ENCODE data around the gene GCGR.

The GCGR gene

DNA sequence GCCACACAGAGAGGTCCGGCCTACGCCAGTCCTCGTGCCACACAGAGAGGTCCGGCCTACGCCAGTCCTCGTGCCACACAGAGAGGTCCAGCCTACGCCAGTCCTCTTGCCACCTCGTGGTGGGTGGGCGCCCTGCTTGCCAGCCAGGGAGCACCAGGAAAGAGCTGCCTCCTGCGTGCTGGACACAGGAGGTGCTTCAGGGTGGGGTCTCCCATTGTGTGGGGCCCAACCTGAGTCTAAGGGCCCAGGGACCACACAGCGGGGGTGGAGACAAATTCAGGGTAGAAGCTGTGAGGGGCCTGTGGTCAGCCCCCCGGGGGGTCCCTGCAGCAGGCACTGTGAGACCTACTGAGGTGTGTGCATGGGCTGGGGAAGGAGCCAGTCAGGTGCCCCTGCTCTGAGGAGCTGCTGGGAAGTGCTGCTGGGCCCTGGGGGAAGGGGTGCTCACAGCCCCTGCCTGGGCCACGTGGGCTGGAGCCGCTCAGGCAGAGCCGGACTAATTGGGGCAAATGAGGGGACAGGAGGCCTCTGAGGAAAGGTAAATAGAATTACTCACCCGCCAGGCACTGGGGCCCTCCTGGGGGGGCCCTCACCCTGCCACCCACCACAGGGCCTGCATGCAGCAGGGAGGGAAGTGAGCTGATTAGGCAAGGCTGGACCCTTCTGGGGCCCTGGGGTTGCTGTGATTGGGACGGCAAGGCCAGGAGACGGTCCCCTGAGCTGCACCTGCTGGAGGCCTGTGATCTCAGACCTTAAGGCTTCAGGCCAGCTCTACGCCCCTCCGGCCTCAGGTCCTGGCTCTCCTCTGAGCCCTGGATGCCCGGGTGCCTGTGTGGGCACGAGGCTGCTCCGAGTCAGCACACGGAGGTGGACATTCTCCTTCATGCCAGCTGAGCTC is 11.0 kb downstream of the GCGR start:
- H3K36me3 ChIP-seq (ENCODE audit: control insufficient read depth, insufficient read depth, low read length): no peaks in the 10 kb centered on the region
- peak overlapping the region; percentile 15 for H3K9ac ChIP-seq (ENCODE audit: low read length)
- H3K9me3 ChIP-seq (ENCODE audit: control insufficient read depth, low read length): no peaks in the 10 kb centered on the region
- H3K27me3 ChIP-seq (ENCODE audit: control insufficient read depth, insufficient read depth, low read length): peaks cover 7% of the 10 kb centered on the region
- no peak overlapping the region for H3K4me3 ChIP-seq (ENCODE audit: low read length)
- H3K4me1 ChIP-seq (ENCODE audit: control insufficient read depth, insufficient read depth, low read length): peaks cover 16% of the 10 kb centered on the region

DNA sequence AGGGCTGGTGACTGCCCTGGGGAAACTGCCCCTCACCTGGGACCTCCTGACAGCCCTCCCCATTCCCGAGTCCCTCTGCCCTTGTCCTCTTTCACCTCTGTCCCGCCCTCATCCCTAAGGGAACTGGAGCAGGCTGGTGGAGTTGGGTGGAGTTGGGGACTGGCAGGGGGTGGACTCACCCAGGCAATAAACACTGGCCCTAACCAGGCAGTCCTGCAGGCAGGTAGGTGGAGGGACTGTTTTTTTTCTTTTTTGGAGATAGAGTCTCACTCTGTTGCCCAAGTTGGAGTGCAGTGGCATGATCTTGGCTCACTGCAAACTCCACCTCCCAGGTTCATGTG is 11.7 kb downstream of the GCGR start:
- peaks cover under 1% of the 10 kb centered on the region for H3K27me3 ChIP-seq (ENCODE audit: control insufficient read depth, insufficient read depth, low read length)
- no peaks in the 10 kb centered on the region for H3K9me3 ChIP-seq (ENCODE audit: control insufficient read depth, low read length)
- no peak overlapping the region for H3K4me3 ChIP-seq (ENCODE audit: low read length)
- H3K9ac ChIP-seq (ENCODE audit: low read length): peak overlapping the region; percentile 15
- peaks cover 16% of the 10 kb centered on the region for H3K4me1 ChIP-seq (ENCODE audit: control insufficient read depth, insufficient read depth, low read length)
- H3K36me3 ChIP-seq (ENCODE audit: control insufficient read depth, insufficient read depth, low read length): no peaks in the 10 kb centered on the region

DNA sequence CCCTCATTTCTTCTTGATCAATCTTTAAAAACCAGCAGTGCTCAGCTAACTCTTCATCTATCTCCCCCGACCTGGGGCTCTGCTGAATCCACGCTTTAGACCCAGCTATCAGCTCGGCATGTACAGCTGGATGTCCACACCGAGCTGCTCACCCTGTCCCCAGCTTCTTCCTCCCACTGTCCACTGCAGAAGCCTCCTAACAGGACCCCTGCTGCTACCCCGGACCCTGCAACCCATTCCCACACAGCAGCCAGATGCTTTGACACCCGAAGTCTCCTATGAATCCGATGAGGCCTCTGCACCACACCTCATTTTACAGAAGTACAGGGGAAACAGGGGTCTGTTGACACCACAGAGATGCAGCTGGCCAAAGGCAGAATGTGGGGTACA is 13.8 kb downstream of the GCGR start:
- H3K9me3 ChIP-seq (ENCODE audit: control insufficient read depth, low read length): no peaks in the 10 kb centered on the region
- no peak overlapping the region for H3K9ac ChIP-seq (ENCODE audit: low read length)
- H3K36me3 ChIP-seq (ENCODE audit: control insufficient read depth, insufficient read depth, low read length): no peaks in the 10 kb centered on the region

DNA sequence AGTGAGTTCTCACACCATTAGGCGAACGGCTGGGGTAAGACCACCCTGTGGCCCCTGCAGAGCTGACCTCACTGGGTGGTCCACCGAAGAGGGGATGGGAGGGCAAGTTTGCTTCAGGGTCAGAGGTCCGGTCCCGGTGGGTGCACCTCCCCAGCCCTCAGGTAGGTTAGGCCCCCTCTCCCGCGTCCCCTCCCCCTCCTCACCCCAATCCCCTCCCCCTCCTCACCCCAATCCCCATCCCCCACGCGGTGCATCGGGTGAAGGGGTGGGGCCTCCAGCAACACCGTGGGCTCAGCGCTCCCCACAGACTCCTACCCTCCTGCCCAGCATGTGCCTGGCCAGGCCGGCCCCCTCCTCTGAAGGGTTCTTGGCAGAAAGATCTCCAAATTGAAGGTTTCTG is 15.8 kb downstream of the GCGR start:
- Histone ChIP-seq H3K9me3 (ENCODE audit: control insufficient read depth, low read length) (no peaks in the 10 kb centered on the region), H3K27me3 (ENCODE audit: control insufficient read depth, insufficient read depth, low read length) (no peaks in the 10 kb centered on the region), H3K4me1 (ENCODE audit: control insufficient read depth, insufficient read depth, low read length) (peaks cover 38% of the 10 kb centered on the region), H3K4me3 (ENCODE audit: low read length) (no peak overlapping the region), H3K36me3 (ENCODE audit: control insufficient read depth, insufficient read depth, low read length) (no peaks in the 10 kb centered on the region), H3K9ac (ENCODE audit: low read length) (no peak overlapping the region)

More for the DNA sequence above, 13.8 kb downstream of the GCGR start:
- Histone ChIP-seq H3K4me3 (ENCODE audit: low read length) (no peak overlapping the region), H3K27me3 (ENCODE audit: control insufficient read depth, insufficient read depth, low read length) (no peaks in the 10 kb centered on the region), H3K4me1 (ENCODE audit: control insufficient read depth, insufficient read depth, low read length) (peaks cover 34% of the 10 kb centered on the region)

DNA sequence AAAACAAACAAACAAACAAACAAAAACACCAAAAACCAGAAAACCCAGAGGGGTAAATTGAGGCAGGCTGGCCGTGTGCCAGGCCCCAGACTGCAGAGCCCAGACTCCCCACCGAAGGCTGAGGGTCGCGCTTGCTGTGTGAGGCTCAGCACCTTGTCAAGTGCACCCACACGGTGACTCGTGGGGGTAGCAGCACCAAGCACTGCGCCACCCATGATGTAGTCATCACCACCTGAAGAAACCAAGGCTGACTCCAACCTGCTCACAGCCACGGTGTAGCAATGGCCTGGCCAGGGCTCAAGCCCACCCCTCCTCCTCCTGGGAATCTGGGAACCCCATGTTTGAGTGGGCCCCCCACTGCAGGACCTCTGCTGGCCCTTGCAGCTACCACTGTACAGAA is 17.2 kb downstream of the GCGR start:
- H3K36me3 ChIP-seq (ENCODE audit: control insufficient read depth, insufficient read depth, low read length): no peaks in the 10 kb centered on the region
- H3K9ac ChIP-seq (ENCODE audit: low read length): peak overlapping the region; percentile 51
- no peaks in the 10 kb centered on the region for H3K9me3 ChIP-seq (ENCODE audit: control insufficient read depth, low read length)
- H3K4me3 ChIP-seq (ENCODE audit: low read length): no peak overlapping the region
- no peaks in the 10 kb centered on the region for H3K27me3 ChIP-seq (ENCODE audit: control insufficient read depth, insufficient read depth, low read length)
- peaks cover 24% of the 10 kb centered on the region for H3K4me1 ChIP-seq (ENCODE audit: control insufficient read depth, insufficient read depth, low read length)

DNA sequence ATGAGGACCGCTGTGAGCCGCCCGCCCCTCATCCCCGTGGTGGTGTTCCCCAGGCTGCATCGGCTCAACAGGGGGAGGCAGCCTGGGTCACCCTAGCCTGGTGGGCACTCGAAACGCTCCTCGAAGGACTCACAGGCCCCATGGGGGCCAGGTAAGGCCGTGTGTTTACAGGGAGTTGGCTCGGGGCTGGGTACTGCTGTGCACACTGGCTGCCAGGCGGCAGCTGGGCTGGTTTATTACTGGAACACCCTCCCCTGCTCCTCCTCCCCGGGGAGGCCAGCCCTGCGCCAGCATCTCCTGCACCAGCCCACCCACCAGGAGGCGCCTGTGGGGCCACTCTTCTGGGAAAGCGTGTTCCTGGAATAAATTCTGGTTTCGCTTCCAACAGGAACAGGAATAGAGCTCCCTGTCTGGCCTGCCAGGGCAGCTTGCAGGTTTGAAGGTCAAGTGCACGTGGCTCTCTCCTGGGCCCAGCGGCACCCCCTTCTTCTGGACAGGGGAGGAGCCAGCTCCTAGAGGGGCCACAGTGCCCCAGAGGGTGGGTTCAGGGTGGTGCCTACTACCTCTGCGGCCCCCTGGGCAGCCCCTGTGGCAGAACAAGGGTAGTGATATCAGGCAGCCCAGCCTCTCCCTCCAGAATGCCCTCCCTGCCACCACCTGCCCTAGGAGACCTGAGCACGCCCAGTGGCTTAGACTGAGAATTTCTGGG is 17.8 kb downstream of the GCGR start:
- H3K27me3 ChIP-seq (ENCODE audit: control insufficient read depth, insufficient read depth, low read length): no peaks in the 10 kb centered on the region
- no peak overlapping the region for H3K4me3 ChIP-seq (ENCODE audit: low read length)
- peaks cover 21% of the 10 kb centered on the region for H3K4me1 ChIP-seq (ENCODE audit: control insufficient read depth, insufficient read depth, low read length)
- no peaks in the 10 kb centered on the region for H3K9me3 ChIP-seq (ENCODE audit: control insufficient read depth, low read length)
- H3K36me3 ChIP-seq (ENCODE audit: control insufficient read depth, insufficient read depth, low read length): no peaks in the 10 kb centered on the region
- H3K9ac ChIP-seq (ENCODE audit: low read length): peak overlapping the region; percentile 51

DNA sequence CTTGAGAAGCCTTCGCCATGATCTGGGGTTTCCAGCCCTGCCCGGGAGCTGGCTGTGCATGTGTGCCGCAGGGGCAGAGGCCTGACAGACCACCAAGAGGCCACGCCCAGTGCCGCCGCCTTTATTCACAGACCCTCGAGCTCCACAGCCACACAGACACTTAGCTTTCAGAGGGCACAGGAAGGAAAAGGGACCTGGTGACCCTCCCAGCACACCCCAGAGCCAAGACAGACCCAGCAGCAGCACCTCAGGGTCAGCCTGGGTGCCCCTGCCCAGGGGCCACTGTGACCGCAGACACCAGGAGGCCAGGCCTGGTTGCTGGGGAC is 18.3 kb downstream of the GCGR start:
- Histone ChIP-seq H3K27me3 (ENCODE audit: control insufficient read depth, insufficient read depth, low read length) (no peaks in the 10 kb centered on the region), H3K36me3 (ENCODE audit: control insufficient read depth, insufficient read depth, low read length) (no peaks in the 10 kb centered on the region), H3K4me1 (ENCODE audit: control insufficient read depth, insufficient read depth, low read length) (peaks cover 21% of the 10 kb centered on the region), H3K9me3 (ENCODE audit: control insufficient read depth, low read length) (no peaks in the 10 kb centered on the region), H3K9ac (ENCODE audit: low read length) (peak overlapping the region; percentile 51), H3K4me3 (ENCODE audit: low read length) (no peak overlapping the region)

DNA sequence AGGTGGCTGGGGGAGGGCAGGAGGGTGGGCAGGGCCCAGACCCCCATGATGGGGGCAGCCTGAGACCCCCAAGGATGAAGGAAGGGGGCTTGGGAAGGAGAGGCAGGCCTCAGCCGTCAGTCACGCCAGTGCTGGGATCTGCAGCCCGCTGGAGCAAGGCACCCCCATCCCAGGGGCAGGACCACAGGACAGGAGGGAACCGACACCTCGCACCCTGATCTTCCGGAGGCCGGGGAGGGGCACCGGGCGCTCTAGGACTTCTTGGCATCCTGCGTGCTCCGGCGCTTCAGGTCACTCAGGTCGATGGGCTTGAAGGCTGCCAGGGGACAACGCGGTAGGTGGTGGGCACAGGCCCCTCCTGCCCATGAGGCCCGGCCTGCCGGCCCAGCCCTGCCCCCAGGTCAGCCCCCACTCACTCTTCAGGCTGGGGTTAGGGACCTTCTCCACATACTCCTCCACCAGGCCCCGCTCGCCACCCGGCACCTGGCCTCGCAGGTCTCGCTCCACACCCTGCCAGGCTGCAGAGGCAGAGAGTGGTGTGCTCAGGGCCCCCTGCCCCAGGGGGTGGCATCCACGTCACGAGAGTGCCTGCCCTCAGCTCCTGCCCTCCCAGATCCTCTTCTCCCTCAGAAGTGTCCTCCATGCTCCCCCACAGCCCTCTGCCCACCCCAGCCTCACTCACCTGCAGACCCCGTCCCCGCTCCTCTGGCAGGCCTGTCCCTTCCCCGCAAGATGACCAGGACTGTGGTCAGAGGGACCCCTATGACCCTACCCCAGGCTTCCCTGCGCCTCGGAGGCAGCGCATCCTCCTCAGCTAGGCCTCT is 19.3 kb downstream of the GCGR start:
- no peaks in the 10 kb centered on the region for H3K27me3 ChIP-seq (ENCODE audit: control insufficient read depth, insufficient read depth, low read length)
- no peaks in the 10 kb centered on the region for H3K36me3 ChIP-seq (ENCODE audit: control insufficient read depth, insufficient read depth, low read length)
- no peaks in the 10 kb centered on the region for H3K9me3 ChIP-seq (ENCODE audit: control insufficient read depth, low read length)
- H3K4me3 ChIP-seq (ENCODE audit: low read length): no peak overlapping the region
- no peak overlapping the region for H3K9ac ChIP-seq (ENCODE audit: low read length)
- peaks cover 25% of the 10 kb centered on the region for H3K4me1 ChIP-seq (ENCODE audit: control insufficient read depth, insufficient read depth, low read length)

DNA sequence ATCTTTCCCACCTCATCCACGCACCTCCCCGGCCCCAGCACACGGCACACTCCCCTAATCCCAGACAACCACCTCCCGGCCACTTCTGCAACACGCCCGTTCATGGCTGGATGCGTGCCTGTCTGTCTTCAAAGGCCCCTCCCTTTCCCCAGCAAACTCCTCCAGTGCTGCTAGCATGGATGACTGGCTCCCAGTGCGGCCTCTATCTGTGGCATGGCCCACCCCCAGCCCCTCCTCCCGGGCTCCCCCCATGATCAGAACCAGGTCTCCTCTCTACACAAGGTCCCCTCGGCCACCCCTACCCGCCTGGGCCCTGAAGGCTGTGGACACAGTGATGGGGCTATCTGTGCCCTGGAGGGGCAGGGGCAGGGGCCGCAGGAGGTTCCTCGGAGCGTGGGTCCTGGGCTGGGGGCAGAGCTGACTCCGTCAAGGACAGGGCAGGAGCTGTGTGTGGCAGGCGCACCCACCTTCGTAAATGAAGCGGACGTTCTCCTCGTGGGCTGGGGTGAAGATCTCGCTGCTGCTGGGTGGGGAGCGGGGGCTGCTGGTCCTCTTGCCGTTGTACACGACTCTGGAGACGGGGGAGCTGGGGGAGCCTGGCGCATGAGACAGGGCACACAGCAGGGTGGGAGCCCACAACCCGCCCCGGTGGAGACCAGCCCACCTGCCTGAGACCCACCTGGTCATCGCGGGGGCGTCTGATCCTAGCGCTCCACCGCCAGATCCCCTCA is 20.0 kb downstream of the GCGR start:
- Histone ChIP-seq H3K36me3 (ENCODE audit: control insufficient read depth, insufficient read depth, low read length) (no peaks in the 10 kb centered on the region), H3K9ac (ENCODE audit: low read length) (no peak overlapping the region), H3K4me3 (ENCODE audit: low read length) (no peak overlapping the region), H3K9me3 (ENCODE audit: control insufficient read depth, low read length) (no peaks in the 10 kb centered on the region), H3K27me3 (ENCODE audit: control insufficient read depth, insufficient read depth, low read length) (no peaks in the 10 kb centered on the region), H3K4me1 (ENCODE audit: control insufficient read depth, insufficient read depth, low read length) (peaks cover 25% of the 10 kb centered on the region)

DNA sequence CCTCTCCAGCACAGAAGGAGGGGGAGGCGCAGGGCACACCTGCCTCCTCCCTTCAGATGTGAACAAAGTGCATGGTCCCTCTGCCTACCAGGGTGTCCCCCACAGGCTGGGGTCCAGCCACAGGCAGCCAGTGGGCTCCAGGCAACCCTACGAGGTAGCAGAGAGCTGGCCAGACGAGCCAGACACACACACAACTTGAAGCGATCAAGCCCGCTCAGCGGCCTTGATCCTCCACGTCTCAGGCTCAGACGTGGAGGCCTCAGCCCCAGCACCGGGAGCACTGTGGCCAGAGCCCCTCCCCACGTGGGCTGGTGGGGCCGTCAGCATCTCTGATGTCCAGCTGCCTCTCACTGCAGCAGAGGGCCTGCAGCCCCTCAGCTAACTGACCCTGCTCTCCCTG is 20.6 kb downstream of the GCGR start:
- Histone ChIP-seq H3K4me3 (ENCODE audit: low read length) (no peak overlapping the region), H3K4me1 (ENCODE audit: control insufficient read depth, insufficient read depth, low read length) (peaks cover 25% of the 10 kb centered on the region), H3K36me3 (ENCODE audit: control insufficient read depth, insufficient read depth, low read length) (no peaks in the 10 kb centered on the region), H3K9ac (ENCODE audit: low read length) (no peak overlapping the region), H3K9me3 (ENCODE audit: control insufficient read depth, low read length) (no peaks in the 10 kb centered on the region), H3K27me3 (ENCODE audit: control insufficient read depth, insufficient read depth, low read length) (no peaks in the 10 kb centered on the region)

DNA sequence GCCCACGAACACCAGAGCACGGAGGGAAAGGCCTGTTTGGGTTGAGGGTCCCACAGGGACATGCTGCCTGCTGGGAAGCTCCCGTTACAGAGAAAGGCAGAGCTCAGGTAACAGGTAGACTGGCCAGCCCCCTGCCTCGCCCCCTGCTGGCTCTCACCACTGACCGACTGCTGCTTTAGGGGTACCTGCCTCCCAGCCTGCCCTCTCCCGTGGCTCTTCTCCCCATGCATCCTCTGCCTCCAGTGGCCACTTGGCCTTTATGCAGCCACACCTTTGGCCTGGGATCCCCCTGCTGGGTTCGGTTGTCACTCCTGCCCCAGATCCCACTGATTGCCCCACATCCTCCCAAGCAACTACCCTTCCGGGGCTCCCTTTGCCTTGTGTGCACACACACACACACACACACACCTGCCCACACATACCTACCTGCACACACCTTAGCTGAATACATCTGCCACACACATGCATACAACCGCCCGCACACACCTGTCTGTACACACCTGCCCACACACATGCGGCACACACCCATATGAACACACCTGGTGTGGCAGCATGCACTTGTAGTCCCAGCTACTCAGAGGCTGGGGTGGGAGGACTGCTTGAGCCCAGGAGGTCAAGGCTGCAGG is 22.0 kb downstream of the GCGR start:
- Histone ChIP-seq H3K36me3 (ENCODE audit: control insufficient read depth, insufficient read depth, low read length) (no peaks in the 10 kb centered on the region), H3K27me3 (ENCODE audit: control insufficient read depth, insufficient read depth, low read length) (no peaks in the 10 kb centered on the region), H3K9me3 (ENCODE audit: control insufficient read depth, low read length) (no peaks in the 10 kb centered on the region), H3K4me1 (ENCODE audit: control insufficient read depth, insufficient read depth, low read length) (peaks cover 25% of the 10 kb centered on the region), H3K4me3 (ENCODE audit: low read length) (no peak overlapping the region), H3K9ac (ENCODE audit: low read length) (no peak overlapping the region)

All from mucosa of stomach (tissue), 1 donor.